Endothelial cell of umbilical vein (primary cell): ENCODE data around the gene CD300C. TPM values are rescaled to one million over a fixed set of nuclear protein-coding genes. Genes with fewer than 3 reads are reported as not detected.

Experiments
- BruUV-seq: library from RNA; stranded (reverse); fragments of 400-500 nt; replicated peaks from 2 replicates; lab custom pipeline; 2021; lab: Mats Ljungman, UMichigan
- CTCF ChIA-PET: fragments of 300-600, 350-600 bp; sonication (Branson Sonifier 250); formaldehyde crosslinking; loops from one replicate; lab custom pipeline; 2021; ENCODE audit warnings: antibody characterized with exemption, inconsistent platforms; lab: Charles Lee
- POLR2A ChIA-PET: fragments of 300-600, 350-600 bp; sonication (Branson Sonifier 250); formaldehyde crosslinking; loops from one replicate; lab custom pipeline; 2021; ENCODE audit warnings: antibody characterized with exemption, inconsistent platforms; lab: Charles Lee
- DNase-seq: peaks from one replicate; pipeline ENCODE4 v3.0.0-alpha.2; 2011; ENCODE audit warnings: low read depth, low spot score
- FAIRE-seq: peaks from 2 replicates; lab custom pipeline; 2011; peaks lifted over from hg19 to GRCh38; lab: Jason Lieb, UNC
- H2AFZ ChIP-seq: 2 replicates; pipeline ENCODE4 v1.6.0; 2012; ENCODE audit warnings: low read depth, low read length, control low read depth, inconsistent platforms
- H3K27ac ChIP-seq: 2 replicates; pipeline ENCODE4 v1.5.1; 2011; ENCODE audit warnings: low read depth, mild to moderate bottlenecking, control low read depth, low read length, moderate library complexity; ENCODE audit not compliant: insufficient read depth
- H3K27me3 ChIP-seq, 2 experiments: 2 replicates each; pipeline versions ENCODE4 v1.6.0 to v1.6.1; 2011; ENCODE audit warnings: low read length in 2 of 2, mixed read lengths in 1 of 2; ENCODE audit not compliant: control insufficient read depth in 2 of 2, insufficient read depth in 2 of 2
- H3K36me3 ChIP-seq, 2 experiments: 2 replicates in 1 of 2; 3 replicates in 1 of 2; pipeline ENCODE4 v1.5.1; 2011; ENCODE audit warnings: low read length in 2 of 2, mild to moderate bottlenecking in 1 of 2, moderate library complexity in 1 of 2; ENCODE audit not compliant: control insufficient read depth in 2 of 2, insufficient read depth in 2 of 2; ENCODE audit errors: extremely low read depth in 1 of 2
- H3K4me1 ChIP-seq: 3 replicates; pipeline ENCODE4 v1.5.1; 2011; ENCODE audit warnings: mild to moderate bottlenecking, low read length; ENCODE audit not compliant: control insufficient read depth, insufficient read depth; ENCODE audit errors: extremely low read depth
- H3K4me2 ChIP-seq: 2 replicates; pipeline ENCODE4 v1.6.1; 2011; ENCODE audit warnings: low read length, control low read depth, mixed read lengths; ENCODE audit not compliant: insufficient read depth
- H3K4me3 ChIP-seq, 3 experiments: fragments of 200-600 bp in 1 of 3; sonication (generic), shearing (Covaris generic) in 1 of 3; replicated peaks in 1 of 3; 2 replicates each; pipeline ENCODE4 v1.5.1; 2011 to 2016; ENCODE audit warnings: control low read depth in 3 of 3, low read length in 3 of 3, mild to moderate bottlenecking in 2 of 3, inconsistent platforms in 1 of 3, low read depth in 1 of 3, moderate library complexity in 1 of 3; ENCODE audit not compliant: insufficient read depth in 1 of 3
- H3K79me2 ChIP-seq: 2 replicates; pipeline ENCODE4 v1.6.0; 2012; ENCODE audit warnings: low read length, inconsistent platforms; ENCODE audit not compliant: control insufficient read depth, insufficient read depth
- H3K9ac ChIP-seq: replicated peaks from 2 replicates; pipeline ENCODE3; 2011; ENCODE audit warnings: low read length, control low read depth; ENCODE audit not compliant: insufficient read depth; ENCODE audit errors: extremely low read depth
- H3K9me1 ChIP-seq: replicated peaks from 3 replicates; pipeline ENCODE4 v1.6.0; 2011; ENCODE audit warnings: mild to moderate bottlenecking, low read length; ENCODE audit not compliant: control insufficient read depth, insufficient read depth; ENCODE audit errors: extremely low read depth
- H3K9me3 ChIP-seq: replicated peaks from 2 replicates; pipeline ENCODE4 v1.5.1; 2012; ENCODE audit warnings: low read length, inconsistent platforms; ENCODE audit not compliant: control insufficient read depth, insufficient read depth
- H4K20me1 ChIP-seq: replicated peaks from 2 replicates; pipeline ENCODE3; 2011; ENCODE audit warnings: mild to moderate bottlenecking, low read length; ENCODE audit not compliant: control insufficient read depth, insufficient read depth; ENCODE audit errors: extremely low read depth
- EZH2 ChIP-seq: IDR thresholded peaks from 2 replicates; pipeline ENCODE4 v1.6.1; 2012; ENCODE audit warnings: borderline replicate concordance, low read depth, mild to moderate bottlenecking, moderate library complexity, low read length, inconsistent platforms; ENCODE audit not compliant: severe bottlenecking
- FOS ChIP-seq: IDR thresholded peaks from 2 replicates; pipeline ENCODE4 v1.6.1; 2011; ENCODE audit warnings: mild to moderate bottlenecking, low read length, moderate library complexity, borderline replicate concordance; ENCODE audit not compliant: insufficient read depth
- GATA2 ChIP-seq: IDR thresholded peaks from 2 replicates; pipeline ENCODE4 v1.7.0; 2011; ENCODE audit warnings: low read depth, mild to moderate bottlenecking, moderate library complexity, mixed read lengths, low read length; ENCODE audit not compliant: insufficient read length, insufficient read depth
- MYC ChIP-seq: IDR thresholded peaks from one replicate; pipeline ENCODE4 v1.6.1; 2011; ENCODE audit warnings: mild to moderate bottlenecking, low read depth, low read length
- POLR2A ChIP-seq: IDR thresholded peaks from 2 replicates; pipeline ENCODE4 v1.6.1; 2012; ENCODE audit warnings: low read depth, mild to moderate bottlenecking, control low read depth, low read length
- dilution Hi-C: fragments of 300-500 bp; cut with MboI; formaldehyde crosslinking; loops from one replicate; pipeline ENCODE4 v1.15.0; 2019; ENCODE audit warnings: low sequenced_read_pairs; ENCODE audit not compliant: extremely low pct_ligation_motif_present
- intact Hi-C: fragments of 100-400 bp; cut with micrococcal nuclease; formaldehyde crosslinking; loops from one replicate; pipeline ENCODE4 v1.10.0; 2022
- polyA plus RNA-seq, 4 experiments: library from polyadenylated mRNA; depleted of rRNA in 3 of 4; stranded (reverse) in 3 of 4; unstranded in 1 of 4; fragments of >200 nt; gene quantifications; 2 replicates each; pipeline versions ENCODE4 v1.2.1 to v1.2.3, GENCODE V29; 2011 to 2012; ENCODE audit warnings: missing spikeins in 1 of 4
- total RNA-seq: library from RNA; stranded (reverse); gene quantifications from 2 replicates; pipeline ENCODE4 v1.2.3, GENCODE V29; 2021

CD300C gene
- total and polyA plus RNA-seq, 2 donors (not counting 3 experiments of a cell fraction or from before 2014, with no cell fraction given): not detected

DNA sequence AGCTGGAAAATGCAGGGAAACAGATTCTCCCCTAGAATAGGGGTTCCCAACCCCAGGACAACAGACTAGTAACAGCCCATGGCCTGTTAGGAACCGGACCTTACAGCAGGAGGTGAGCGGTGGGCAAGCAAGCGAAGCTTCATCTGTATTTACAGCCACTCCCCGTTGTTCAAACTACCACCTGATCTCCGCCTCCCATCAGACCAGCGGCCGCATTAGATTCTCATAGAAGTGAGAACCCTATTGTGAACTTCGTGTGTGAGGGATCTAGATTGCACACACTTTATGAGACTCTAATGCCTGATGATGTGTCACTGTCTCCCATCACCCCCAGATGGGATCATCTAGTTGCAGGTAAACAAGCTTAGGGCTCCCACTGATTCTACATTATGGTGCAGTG lies 18.2 kb downstream of the CD300C start:
- Histone ChIP-seq H3K4me1 (no peaks in the 10 kb centered on the region), H3K4me3 (no peak overlapping the region), H4K20me1 (no peaks in the 10 kb centered on the region), H3K27me3 (no peaks in the 10 kb centered on the region), H3K9me3 (peaks cover under 1% of the 10 kb centered on the region), H3K9ac (no peak overlapping the region), H3K79me2 (no peaks in the 10 kb centered on the region), H3K27ac (no peak overlapping the region), H3K4me2 (no peak overlapping the region), H2AFZ (no peak overlapping the region), H3K36me3 (no peaks in the 10 kb centered on the region), H3K9me1 (no peaks in the 10 kb centered on the region)
- CTCF ChIA-PET: no interaction called here
- BruUV-seq: no TSS peak
- DNase-seq (no peak), FAIRE-seq (no peak)
- intact Hi-C loops: no loop called here
- POLR2A ChIA-PET: no interaction called here
- no peak for TF ChIP-seq GATA2
- dilution Hi-C loops: no loop called here

DNA sequence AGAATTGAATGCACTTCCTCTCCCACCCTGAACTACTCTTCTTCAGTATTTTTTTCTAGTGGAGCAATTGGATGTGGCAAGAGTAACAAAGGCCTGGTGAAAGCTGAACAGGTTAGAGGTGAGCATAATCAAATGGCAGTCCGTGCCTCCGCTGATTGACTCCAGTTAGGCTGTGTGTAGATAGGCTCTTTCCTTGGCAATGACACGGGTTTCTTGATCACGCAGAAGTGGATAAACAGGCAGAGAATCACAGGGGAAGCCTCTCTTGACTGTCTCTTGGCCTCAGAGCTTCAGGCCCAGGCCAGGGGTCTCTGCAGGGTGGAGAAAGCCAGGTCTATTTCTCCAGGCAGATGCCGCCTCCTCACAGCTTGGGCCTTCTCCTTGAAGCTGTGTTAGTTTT lies 18.8 kb downstream of the CD300C start:
- TF ChIP-seq EZH2 (no peak), MYC (no peak), POLR2A (no peak), FOS (no peak), GATA2 (no peak)
- BruUV-seq: no TSS peak
- Histone ChIP-seq H3K27ac (no peak overlapping the region), H3K27me3 (no peaks in the 10 kb centered on the region), H3K4me1 (no peaks in the 10 kb centered on the region), H3K4me3 (no peak overlapping the region), H4K20me1 (no peaks in the 10 kb centered on the region), H3K9me1 (no peaks in the 10 kb centered on the region), H3K9ac (no peak overlapping the region), H3K36me3 (no peaks in the 10 kb centered on the region), H3K79me2 (no peaks in the 10 kb centered on the region), H3K4me2 (no peak overlapping the region), H2AFZ (no peak overlapping the region), H3K9me3 (peaks cover 2% of the 10 kb centered on the region)
- FAIRE-seq (no peak), DNase-seq (no peak)
- intact Hi-C loops (no loop called here), dilution Hi-C loops (no loop called here)
- ChIA-PET POLR2A (no interaction called here), CTCF (no interaction called here)
